LNCAP (cell line): ENCODE results near the gene PDCD6IP.

Experiments used
- CTCF ChIP-seq: fragments of 450-650 bp; IDR thresholded peaks from 2 replicates; pipeline ENCODE4 v1.5.1; 2017; ENCODE audit warnings: mild to moderate bottlenecking

Gene PDCD6IP

GRCh38 chr3:33798418-33799201, at the start of gene PDCD6IP:
PDCD6IP (plus strand) TSS chr3:33798630; CDS start chr3:33798729, 99 bp downstream.
- TF ChIP-seq CTCF: peak; percentile 22; the same call in 1 of the 2 replicates

GRCh38 chr3:33749546-33750210, 48.8 kb upstream of the PDCD6IP start:
- TF ChIP-seq CTCF: no peak

GRCh38 chr3:33750211-33750548, 48.2 kb upstream of the PDCD6IP start:
- TF ChIP-seq CTCF: no peak

- TF ChIP-seq CTCF: no peak
Observed at GRCh38 chr3:33751336-33751735, 47.1 kb upstream of the PDCD6IP start.

GRCh38 chr3:33758281-33758680, 40.1 kb upstream of the PDCD6IP start:
- TF ChIP-seq CTCF: no peak

- no peak for TF ChIP-seq CTCF
Observed at GRCh38 chr3:33758864-33759263, 39.6 kb upstream of the PDCD6IP start.

- TF ChIP-seq CTCF: no peak
Observed at GRCh38 chr3:33768578-33769330, 29.7 kb upstream of the PDCD6IP start.
